ENCODE measurements around the gene RNF168.
A peak's percentile ranks its signal among the peaks of the same experiment; 100 is the strongest.

- TF ChIP-seq CTCF (IDR thresholded peaks at IDR 0.05; ENCODE audit: low read length) (peak; percentile 94), EZH2 (optimal IDR thresholded peaks at IDR 0.05; ENCODE audit: low read depth, low read length) (no peak)
Measured at GRCh38 chr3:196518966-196519717, 15.6 kb upstream of the RNF168 start.
